Tibial artery (tissue), 4 donors: ENCODE data around the gene ATP8B4.

Source experiments
- DNase-seq, 2 donors: peaks; one replicate each; pipeline ENCODE4 v3.0.0-alpha.2; 2019
- H3K27ac ChIP-seq, 2 donors: fragments of 200-600 bp; sonication (generic) in 1 of 2; 1 replicate in 1 of 2; 2 replicates in 1 of 2; pipeline ENCODE4 v1.5.1; 2018 to 2019; ENCODE audit warnings: mild to moderate bottlenecking in 1 of 2
- H3K27me3 ChIP-seq, 2 donors: fragments of 200-600 bp; sonication (generic) in 1 of 2; one replicate each; pipeline versions ENCODE4 v1.5.1 to v1.6.0; 2016 to 2019
- H3K36me3 ChIP-seq, 3 donors: fragments of 200-600 bp; sonication (generic) in 2 of 3; one replicate each; pipeline ENCODE4 v1.5.1; 2016 to 2019; ENCODE audit warnings: mild to moderate bottlenecking in 2 of 3
- H3K4me1 ChIP-seq, 4 donors: fragments of 200-600 bp; sonication (generic) in 2 of 4; 1 replicate in 3 of 4; 2 replicates in 1 of 4; pipeline ENCODE4 v1.5.1; 2016 to 2019
- H3K4me3 ChIP-seq, 2 donors: fragments of 200-600 bp; sonication (generic) in 1 of 2; 1 replicate in 1 of 2; 2 replicates in 1 of 2; pipeline ENCODE4 v1.5.1; 2018 to 2019; ENCODE audit warnings: mild to moderate bottlenecking in 2 of 2
- H3K9me3 ChIP-seq, 3 donors: fragments of 200-600 bp; sonication (generic) in 1 of 3; one replicate each; pipeline ENCODE4 v1.5.1; 2016 to 2019
- intact Hi-C: fragments of 100-400 bp; cut with DNase I; formaldehyde crosslinking; loops from one replicate; pipeline ENCODE4 v1.15.0; 2023; ENCODE audit warnings: low total_unique reads
- TF ChIP-seq, protein P1 (sequence below), 2 experiments: fragments of 200-600 bp in 1 of 2; fragments of 450-650 bp in 1 of 2; IDR thresholded peaks; one replicate each; pipeline ENCODE4 v1.5.1; 2017 to 2019; ENCODE audit warnings: antibody characterized with exemption in 2 of 2, mild to moderate bottlenecking in 1 of 2, moderate library complexity in 1 of 2

The ATP8B4 gene

GRCh38 chr15:49883121-49883520 is 235.9 kb downstream of the ATP8B4 start:
- no peaks in the 10 kb centered on the region for H3K9me3 ChIP-seq
- no peak overlapping the region for H3K27ac ChIP-seq
- H3K4me1 ChIP-seq, result peaks cover 7 to 17% (median 10%) of the 10 kb centered on the region in 4 donors
- intact Hi-C loops, result loop anchor here (5.0 kb wide), 1 partner anchor 166 kb away; no protein-coding TSS in a partner anchor
- TF ChIP-seq, protein P1, sequence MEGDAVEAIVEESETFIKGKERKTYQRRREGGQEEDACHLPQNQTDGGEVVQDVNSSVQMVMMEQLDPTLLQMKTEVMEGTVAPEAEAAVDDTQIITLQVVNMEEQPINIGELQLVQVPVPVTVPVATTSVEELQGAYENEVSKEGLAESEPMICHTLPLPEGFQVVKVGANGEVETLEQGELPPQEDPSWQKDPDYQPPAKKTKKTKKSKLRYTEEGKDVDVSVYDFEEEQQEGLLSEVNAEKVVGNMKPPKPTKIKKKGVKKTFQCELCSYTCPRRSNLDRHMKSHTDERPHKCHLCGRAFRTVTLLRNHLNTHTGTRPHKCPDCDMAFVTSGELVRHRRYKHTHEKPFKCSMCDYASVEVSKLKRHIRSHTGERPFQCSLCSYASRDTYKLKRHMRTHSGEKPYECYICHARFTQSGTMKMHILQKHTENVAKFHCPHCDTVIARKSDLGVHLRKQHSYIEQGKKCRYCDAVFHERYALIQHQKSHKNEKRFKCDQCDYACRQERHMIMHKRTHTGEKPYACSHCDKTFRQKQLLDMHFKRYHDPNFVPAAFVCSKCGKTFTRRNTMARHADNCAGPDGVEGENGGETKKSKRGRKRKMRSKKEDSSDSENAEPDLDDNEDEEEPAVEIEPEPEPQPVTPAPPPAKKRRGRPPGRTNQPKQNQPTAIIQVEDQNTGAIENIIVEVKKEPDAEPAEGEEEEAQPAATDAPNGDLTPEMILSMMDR (IDR thresholded peaks at IDR 0.05), result no peak
- H3K36me3 ChIP-seq, result no peaks in the 10 kb centered on the region
- H3K27me3 ChIP-seq, result no peaks in the 10 kb centered on the region
- no peak overlapping the region for H3K4me3 ChIP-seq
- no peak for DNase-seq

GRCh38 chr15:49881866-49882265 is 237.2 kb downstream of the ATP8B4 start:
- no peak for DNase-seq
- Histone ChIP-seq H3K36me3 (no peaks in the 10 kb centered on the region), H3K4me1 (peaks cover 7 to 27% (median 17%) of the 10 kb centered on the region in 4 donors), H3K27me3 (no peaks in the 10 kb centered on the region), H3K4me3 (no peak overlapping the region), H3K27ac (no peak overlapping the region), H3K9me3 (no peaks in the 10 kb centered on the region)
- intact Hi-C loops, result loop anchor here (5.0 kb wide), 1 partner anchor 165 kb away; no protein-coding TSS in a partner anchor
- TF ChIP-seq, protein P1 (IDR thresholded peaks at IDR 0.05), result no peak

DNA sequence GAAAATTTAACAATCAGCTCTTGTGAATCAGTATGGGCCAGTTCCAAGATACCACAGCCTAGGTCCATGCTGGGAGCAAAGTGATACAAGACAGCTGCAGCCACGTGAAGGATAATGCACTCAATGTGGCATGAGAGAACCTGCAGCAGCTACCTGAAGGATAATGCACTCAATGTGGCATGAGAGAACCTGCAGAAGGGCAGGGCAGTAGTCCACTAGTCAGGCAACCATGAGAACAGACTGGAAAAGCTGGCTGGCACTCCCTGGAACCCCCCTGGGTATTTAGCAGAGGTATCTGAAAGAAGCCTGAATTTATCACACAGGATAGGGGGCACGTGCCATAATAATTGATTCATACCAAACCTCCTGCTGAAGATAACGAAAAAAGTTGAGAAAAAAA is 237.6 kb downstream of the ATP8B4 start:
- Histone ChIP-seq H3K36me3 (no peaks in the 10 kb centered on the region), H3K4me3 (no peak overlapping the region), H3K27me3 (no peaks in the 10 kb centered on the region), H3K27ac (no peak overlapping the region), H3K9me3 (no peaks in the 10 kb centered on the region), H3K4me1 (peaks cover 7 to 31% (median 22%) of the 10 kb centered on the region in 4 donors)
- no peak for DNase-seq
- intact Hi-C loops, result loop anchor here (5.0 kb wide), 1 partner anchor 164 kb away; no protein-coding TSS in a partner anchor
- TF ChIP-seq, protein P1 (IDR thresholded peaks at IDR 0.05), result no peak

DNA sequence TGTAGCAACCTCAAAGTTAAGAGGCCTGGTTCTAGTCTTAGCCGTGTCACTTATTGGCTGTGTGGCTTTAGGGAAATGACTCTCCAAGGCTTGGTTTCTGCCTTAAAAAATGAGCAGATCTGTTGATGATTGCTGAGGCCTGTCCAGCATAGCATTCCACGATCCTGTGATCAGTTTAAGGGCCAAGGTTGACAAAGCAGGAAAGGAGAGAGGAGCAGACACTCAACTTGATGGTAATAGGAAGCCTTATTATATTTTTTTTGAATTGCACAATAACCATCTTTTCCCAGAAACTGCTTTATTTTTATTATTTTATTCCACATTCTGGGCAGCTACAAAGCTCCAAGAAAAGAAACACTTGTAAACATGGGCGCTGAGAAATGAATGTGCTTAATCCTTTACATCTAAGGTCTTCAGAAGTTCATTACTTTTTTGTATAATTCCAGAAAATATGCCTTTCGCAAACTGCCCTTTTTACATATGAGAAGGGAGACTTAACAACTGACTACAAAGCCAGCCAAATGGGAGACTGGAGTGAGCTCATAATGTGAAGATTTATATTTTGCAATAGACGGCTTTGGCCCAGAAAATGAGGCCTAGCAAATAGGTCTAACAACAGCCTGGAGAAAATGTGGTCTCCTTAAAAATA is 241.0 kb downstream of the ATP8B4 start:
- Histone ChIP-seq H3K27ac (peak overlapping the region; percentile 80 to 86), H3K4me1 (peaks cover 7 to 37% (median 27%) of the 10 kb centered on the region in 4 donors), H3K4me3 (no peak overlapping the region), H3K36me3 (no peaks in the 10 kb centered on the region), H3K27me3 (no peaks in the 10 kb centered on the region), H3K9me3 (no peaks in the 10 kb centered on the region)
- DNase-seq, result peak; percentile 75 to 76
- TF ChIP-seq, protein P1 (IDR thresholded peaks at IDR 0.05), result no peak
- intact Hi-C loops, result no loop called here

GRCh38 chr15:49877117-49877872 is 241.7 kb downstream of the ATP8B4 start:
- H3K27ac ChIP-seq, result peak overlapping the region; percentile 80 to 86
- no peak overlapping the region for H3K4me3 ChIP-seq
- peak in 1 of 2 donors; percentile 31 for DNase-seq
- H3K36me3 ChIP-seq, result no peaks in the 10 kb centered on the region
- no peaks in the 10 kb centered on the region for H3K9me3 ChIP-seq
- TF ChIP-seq, protein P1 (IDR thresholded peaks at IDR 0.05), result no peak
- no peaks in the 10 kb centered on the region for H3K27me3 ChIP-seq
- intact Hi-C loops, result no loop called here
- peaks cover 7 to 37% (median 27%) of the 10 kb centered on the region in 4 donors for H3K4me1 ChIP-seq
